NCI-H1105 treated with DMSO at 0.1 percent for 48 hours (cell line): ENCODE results near the gene SLC35E1.

Source experiments
- DNase-seq: peaks from one replicate; lab custom pipeline; 2025; lab: John Stamatoyannopoulos, UW

SLC35E1 gene

GRCh38 chr19:16572332-16573211 is at the start of gene SLC35E1:
Gene SLC35E1, minus strand, starts transcription at chr19:16572415. Its CDS starts 51 bp downstream, at chr19:16572364.
- DNase-seq = peak; percentile 93

GRCh38 chr19:16621165-16621800 is 49.1 kb upstream of the SLC35E1 start:
- no peak for DNase-seq

- no peak for DNase-seq
Measured at GRCh38 chr19:16620584-16620983, 48.4 kb upstream of the SLC35E1 start.

- no peak for DNase-seq
Measured at GRCh38 chr19:16620018-16620417, 47.8 kb upstream of the SLC35E1 start.

- DNase-seq = no peak
Measured at GRCh38 chr19:16619457-16619856, 47.2 kb upstream of the SLC35E1 start.

- DNase-seq = no peak
Measured at GRCh38 chr19:16618248-16618647, 46.0 kb upstream of the SLC35E1 start.

GRCh38 chr19:16615808-16616207 is 43.6 kb upstream of the SLC35E1 start:
- DNase-seq = no peak

GRCh38 chr19:16614941-16615340 is 42.7 kb upstream of the SLC35E1 start:
- no peak for DNase-seq

GRCh38 chr19:16613841-16614240 is 41.6 kb upstream of the SLC35E1 start:
- DNase-seq = no peak

GRCh38 chr19:16612636-16613035 is 40.4 kb upstream of the SLC35E1 start:
- no peak for DNase-seq

GRCh38 chr19:16611121-16611520 is 38.9 kb upstream of the SLC35E1 start:
- no peak for DNase-seq

GRCh38 chr19:16609511-16610200 is 37.4 kb upstream of the SLC35E1 start:
- DNase-seq = no peak

GRCh38 chr19:16608290-16608739 is 36.1 kb upstream of the SLC35E1 start:
- DNase-seq = no peak

GRCh38 chr19:16607819-16608218 is 35.6 kb upstream of the SLC35E1 start:
- no peak for DNase-seq

GRCh38 chr19:16605553-16605994 is 33.4 kb upstream of the SLC35E1 start:
- DNase-seq = peak; percentile 67

- DNase-seq = no peak
Measured at GRCh38 chr19:16605115-16605514, 32.9 kb upstream of the SLC35E1 start.

- no peak for DNase-seq
Measured at GRCh38 chr19:16604615-16605014, 32.4 kb upstream of the SLC35E1 start.

GRCh38 chr19:16603090-16603489 is 30.9 kb upstream of the SLC35E1 start:
- DNase-seq = no peak

- no peak for DNase-seq
Measured at GRCh38 chr19:16601378-16602052, 29.3 kb upstream of the SLC35E1 start.

- no peak for DNase-seq
Measured at GRCh38 chr19:16600824-16601223, 28.6 kb upstream of the SLC35E1 start.

GRCh38 chr19:16599655-16600346 is 27.6 kb upstream of the SLC35E1 start:
- no peak for DNase-seq
